HFFc6 (cell line): Measurements from ENCODE around the gene NAV1. TPM values are rescaled to one million over a fixed set of nuclear protein-coding genes. Genes with fewer than 3 reads are reported as not detected.
"Not testable (repeated sequence)": the region's sequence is repeated elsewhere in the genome, so short reads cannot be mapped to it uniquely, and the experiment has no call there.

ENCODE experiments used
- DNase-seq: peaks from one replicate; pipeline ENCODE4 v3.0.0-alpha.2; 2018
- H3K27ac Mint-ChIP-seq: 2 replicates; pipeline ENCODE4 v1.8.0; 2020; ENCODE audit warnings: mild to moderate bottlenecking, mixed read lengths
- H3K27me3 Mint-ChIP-seq: 2 replicates; pipeline ENCODE4 v1.8.0; 2021; ENCODE audit warnings: mild to moderate bottlenecking, moderate library complexity, mixed read lengths; ENCODE audit not compliant: insufficient read depth
- H3K36me3 Mint-ChIP-seq: 2 replicates; pipeline ENCODE4 v1.8.0; 2021; ENCODE audit warnings: low read depth, mixed read lengths
- H3K4me1 Mint-ChIP-seq: 2 replicates; pipeline ENCODE4 v1.8.0; 2020; ENCODE audit warnings: low read depth, mixed read lengths
- H3K4me3 Mint-ChIP-seq: 2 replicates; pipeline ENCODE4 v1.8.0; 2020; ENCODE audit warnings: mild to moderate bottlenecking, moderate library complexity, mixed read lengths
- H3K9me3 Mint-ChIP-seq: 2 replicates; pipeline ENCODE4 v1.8.0; 2020; ENCODE audit warnings: mild to moderate bottlenecking, mixed read lengths
- total RNA-seq, 6 experiments: library from RNA; stranded (reverse); fragmentation: NEBNext Ultra II Directional; extraction: Animal tissue kit (Norgen Biotek cat#: 25700); gene quantifications; 2 replicates in 1 of 6; 3 replicates in 5 of 6; pipeline ENCODE4 v1.2.3, GENCODE V29; 2021
- TF ChIP-seq, protein P1 (sequence below): fragments of 200-600 bp; sonication (generic); IDR thresholded peaks from 2 replicates; pipeline ENCODE4 v1.5.0; 2021; ENCODE audit warnings: antibody characterized with exemption, mild to moderate bottlenecking

Gene NAV1
- total RNA-seq, 6 experiments from 2014 or later, result 72.9 to 88.0 (median 78.4) TPM

DNA sequence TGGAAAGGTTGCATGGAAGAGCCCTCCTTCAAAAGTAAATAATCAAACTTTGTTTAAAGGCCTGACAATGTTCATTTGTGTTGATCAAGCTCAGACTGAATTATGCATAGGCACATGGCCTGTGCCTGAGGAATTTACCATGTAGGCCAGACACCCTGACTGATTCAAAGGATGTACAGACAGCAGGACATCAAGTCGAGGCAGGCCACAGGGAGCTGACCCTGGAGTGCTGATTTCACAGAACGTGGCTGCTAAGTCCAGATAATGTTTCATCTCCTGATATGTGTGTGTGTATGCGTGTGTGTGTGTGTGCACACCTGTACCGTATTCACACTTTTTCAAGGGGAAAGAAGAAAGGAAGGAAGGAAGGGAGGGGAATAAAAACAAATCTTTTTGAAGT is 34.1 kb downstream of the NAV1 start:
- Mint-ChIP-seq H3K9me3 (no peaks in the 10 kb centered on the region), H3K27ac (no peak overlapping the region), H3K36me3 (peaks cover 23% of the 10 kb centered on the region), H3K4me1 (peaks cover 36% of the 10 kb centered on the region), H3K4me3 (no peak overlapping the region), H3K27me3 (no peaks in the 10 kb centered on the region)
- no peak for DNase-seq
- TF ChIP-seq, protein P1, sequence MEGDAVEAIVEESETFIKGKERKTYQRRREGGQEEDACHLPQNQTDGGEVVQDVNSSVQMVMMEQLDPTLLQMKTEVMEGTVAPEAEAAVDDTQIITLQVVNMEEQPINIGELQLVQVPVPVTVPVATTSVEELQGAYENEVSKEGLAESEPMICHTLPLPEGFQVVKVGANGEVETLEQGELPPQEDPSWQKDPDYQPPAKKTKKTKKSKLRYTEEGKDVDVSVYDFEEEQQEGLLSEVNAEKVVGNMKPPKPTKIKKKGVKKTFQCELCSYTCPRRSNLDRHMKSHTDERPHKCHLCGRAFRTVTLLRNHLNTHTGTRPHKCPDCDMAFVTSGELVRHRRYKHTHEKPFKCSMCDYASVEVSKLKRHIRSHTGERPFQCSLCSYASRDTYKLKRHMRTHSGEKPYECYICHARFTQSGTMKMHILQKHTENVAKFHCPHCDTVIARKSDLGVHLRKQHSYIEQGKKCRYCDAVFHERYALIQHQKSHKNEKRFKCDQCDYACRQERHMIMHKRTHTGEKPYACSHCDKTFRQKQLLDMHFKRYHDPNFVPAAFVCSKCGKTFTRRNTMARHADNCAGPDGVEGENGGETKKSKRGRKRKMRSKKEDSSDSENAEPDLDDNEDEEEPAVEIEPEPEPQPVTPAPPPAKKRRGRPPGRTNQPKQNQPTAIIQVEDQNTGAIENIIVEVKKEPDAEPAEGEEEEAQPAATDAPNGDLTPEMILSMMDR, result no peak

DNA sequence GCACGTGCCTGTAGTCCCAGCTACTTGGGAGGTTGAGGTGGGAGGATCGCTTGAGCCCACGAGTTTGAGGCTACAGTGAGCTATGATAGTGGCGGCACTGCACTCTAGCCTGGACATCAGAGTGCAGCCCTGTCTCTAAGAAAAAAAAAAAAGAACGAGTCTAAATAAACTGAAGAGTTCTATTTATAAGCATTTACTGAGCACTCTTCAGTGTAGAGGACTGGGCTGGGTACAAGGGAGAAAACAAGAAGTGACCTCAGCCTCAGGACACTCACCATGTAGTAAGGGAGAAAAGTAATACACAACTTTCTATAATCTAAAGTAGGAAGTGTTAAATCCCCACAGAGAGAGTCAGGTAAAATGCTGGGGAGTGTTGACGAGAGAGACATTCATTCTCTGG is 35.0 kb downstream of the NAV1 start:
- TF ChIP-seq, protein P1, result no peak
- no peak for DNase-seq
- H3K9me3 Mint-ChIP-seq, result no peaks in the 10 kb centered on the region
- no peaks in the 10 kb centered on the region for H3K27me3 Mint-ChIP-seq
- peaks cover 42% of the 10 kb centered on the region for H3K4me1 Mint-ChIP-seq
- no peak overlapping the region for H3K4me3 Mint-ChIP-seq
- peaks cover 29% of the 10 kb centered on the region for H3K36me3 Mint-ChIP-seq
- no peak overlapping the region for H3K27ac Mint-ChIP-seq

DNA sequence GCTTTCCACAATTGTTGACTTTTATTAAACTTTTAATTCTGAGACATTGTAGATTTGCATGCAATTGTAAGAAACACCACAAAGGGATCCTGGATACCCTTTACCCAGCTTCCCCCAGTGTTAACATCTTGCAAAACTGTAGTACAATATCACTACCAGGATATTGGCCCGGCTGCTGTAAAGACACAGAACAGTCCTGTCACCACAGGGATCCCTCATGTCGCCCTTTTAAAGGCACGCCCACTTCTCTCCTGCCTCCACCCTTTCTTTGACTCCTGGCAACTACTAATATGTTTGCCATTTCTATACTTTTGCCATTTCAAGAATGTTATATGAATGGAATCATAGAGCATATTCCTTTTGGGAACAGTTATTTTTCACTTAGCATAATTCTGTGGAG is 37.0 kb downstream of the NAV1 start:
- no peak overlapping the region for H3K27ac Mint-ChIP-seq
- H3K36me3 Mint-ChIP-seq, result peaks cover 29% of the 10 kb centered on the region
- no peak overlapping the region for H3K4me3 Mint-ChIP-seq
- TF ChIP-seq, protein P1, result no peak
- DNase-seq, result no peak
- H3K4me1 Mint-ChIP-seq, result peaks cover 56% of the 10 kb centered on the region
- no peaks in the 10 kb centered on the region for H3K27me3 Mint-ChIP-seq
- H3K9me3 Mint-ChIP-seq, result no peaks in the 10 kb centered on the region

DNA sequence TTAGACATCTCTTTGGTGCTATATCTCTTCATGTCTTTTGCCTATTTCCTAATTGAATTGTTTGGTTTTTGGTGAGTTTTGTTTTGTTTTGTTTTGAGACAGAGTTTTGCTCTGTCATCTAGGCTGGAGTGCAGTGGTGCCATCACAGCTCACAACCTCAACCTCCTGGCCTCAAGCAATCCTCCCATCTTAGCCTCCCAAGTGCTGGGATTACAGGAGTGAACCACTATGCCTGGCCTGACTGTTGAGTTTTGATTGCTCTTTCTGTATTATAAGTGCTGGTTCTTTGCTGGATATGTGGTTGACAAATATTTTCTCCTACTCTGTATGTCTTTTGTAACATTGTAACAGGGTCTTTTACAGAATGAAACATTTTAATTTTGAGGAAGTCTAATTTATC is 38.0 kb downstream of the NAV1 start:
- Mint-ChIP-seq H3K36me3 (peaks cover 29% of the 10 kb centered on the region), H3K27ac (no peak overlapping the region), H3K4me1 (peaks cover 64% of the 10 kb centered on the region), H3K4me3 (no peak overlapping the region), H3K9me3 (no peaks in the 10 kb centered on the region), H3K27me3 (no peaks in the 10 kb centered on the region)
- TF ChIP-seq, protein P1, result no peak
- no peak for DNase-seq

DNA sequence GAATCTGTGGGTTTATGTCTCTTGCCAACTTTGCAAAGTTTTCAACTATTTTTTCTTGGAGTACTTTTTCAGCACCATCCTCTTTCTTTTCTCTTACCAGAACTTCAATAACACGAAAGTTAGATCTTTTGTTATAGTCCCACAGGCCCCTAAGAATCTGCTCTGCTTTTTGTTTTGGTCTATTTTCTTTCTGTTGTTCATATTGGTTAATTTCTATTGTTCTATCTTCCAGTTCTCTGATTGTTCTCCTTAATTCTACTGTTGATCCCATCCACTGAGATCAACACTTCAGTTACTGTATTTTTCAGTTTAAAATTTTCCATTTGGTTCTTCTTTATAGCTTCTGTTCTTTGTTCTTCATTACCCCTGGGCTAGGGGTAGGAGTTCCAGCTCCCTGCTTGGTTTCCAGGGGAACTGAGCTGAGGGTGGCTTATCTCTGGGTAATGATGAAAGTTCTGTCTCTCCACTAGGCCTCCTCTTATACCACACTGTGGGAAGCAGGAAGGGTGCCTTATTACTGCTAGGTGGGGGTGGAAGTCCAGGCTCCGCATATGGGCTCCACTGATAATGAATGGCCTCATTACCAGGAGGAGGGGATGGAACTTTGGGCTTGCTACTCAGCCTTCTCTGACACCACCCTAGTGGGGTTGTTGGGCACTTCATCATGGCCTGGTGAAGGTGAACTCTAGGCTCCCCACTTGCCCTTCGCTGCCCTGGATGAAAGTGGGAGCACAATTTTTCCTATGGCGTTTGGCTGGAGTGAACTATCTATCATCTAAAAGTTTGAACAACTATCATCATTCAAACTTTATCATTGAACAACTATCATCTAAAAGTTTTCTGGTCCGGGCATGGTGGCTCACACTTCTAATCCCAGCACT is 39.3 kb downstream of the NAV1 start:
- H3K9me3 Mint-ChIP-seq, result no peaks in the 10 kb centered on the region
- H3K4me1 Mint-ChIP-seq, result peaks cover 71% of the 10 kb centered on the region
- no peak overlapping the region for H3K4me3 Mint-ChIP-seq
- H3K27me3 Mint-ChIP-seq, result no peaks in the 10 kb centered on the region
- DNase-seq, result no peak
- H3K27ac Mint-ChIP-seq, result no peak overlapping the region
- TF ChIP-seq, protein P1, result no peak
- H3K36me3 Mint-ChIP-seq, result peaks cover 23% of the 10 kb centered on the region

DNA sequence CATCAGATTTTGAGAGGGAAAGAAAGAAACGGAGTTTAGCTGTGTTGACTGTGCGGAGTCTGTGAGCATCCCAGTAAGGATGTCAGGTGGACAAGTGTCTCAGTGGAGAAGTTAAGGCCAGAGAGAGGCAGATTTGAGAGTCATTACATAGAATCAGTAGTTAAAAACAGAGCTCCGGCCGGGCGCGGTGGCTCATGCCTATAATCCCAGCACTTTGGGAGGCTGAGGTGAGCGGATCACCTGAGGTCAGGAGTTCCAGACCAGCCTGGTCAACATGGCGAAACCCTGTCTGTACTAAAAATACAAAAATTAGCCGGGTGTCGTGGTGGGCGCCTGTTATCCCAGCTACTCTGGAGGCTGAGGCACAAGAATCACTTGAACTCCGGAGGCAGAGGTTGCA is 42.4 kb downstream of the NAV1 start:
- Mint-ChIP-seq H3K36me3 (peaks cover 24% of the 10 kb centered on the region), H3K4me1 (peaks cover 83% of the 10 kb centered on the region), H3K27ac (peak overlapping the region; percentile 62)
- H3K27me3 Mint-ChIP-seq, H3K4me3 Mint-ChIP-seq, H3K9me3 Mint-ChIP-seq, DNase-seq: not testable (repeated sequence)
